Osteoblast (primary cell): ENCODE results near the gene CWC27. TPM values are rescaled to one million over a fixed set of nuclear protein-coding genes. Genes with fewer than 3 reads are reported as not detected.
"Not testable (repeated sequence)": the region's sequence is repeated elsewhere in the genome, so short reads cannot be mapped to it uniquely, and the experiment has no call there.

ENCODE experiments used
- DNase-seq: peaks from one replicate; pipeline ENCODE4 v3.0.0; 2011; ENCODE audit warnings: low spot score, mixed read lengths; ENCODE audit not compliant: insufficient read length; ENCODE audit errors: missing footprints
- H2AFZ ChIP-seq: 2 replicates; pipeline ENCODE4 v1.6.0; 2011; ENCODE audit warnings: mild to moderate bottlenecking, low read length
- H3K27ac ChIP-seq: 2 replicates; pipeline ENCODE4 v1.5.1; 2011; ENCODE audit warnings: mild to moderate bottlenecking, low read depth, low read length, moderate library complexity
- H3K27me3 ChIP-seq: 2 replicates; pipeline ENCODE4 v1.6.0; 2012; ENCODE audit warnings: mild to moderate bottlenecking, control low read depth, inconsistent platforms, low read length, moderate library complexity; ENCODE audit not compliant: insufficient read depth
- H3K36me3 ChIP-seq: 2 replicates; pipeline ENCODE4 v1.5.1; 2011; ENCODE audit warnings: mild to moderate bottlenecking, low read length, control low read depth, moderate library complexity; ENCODE audit not compliant: insufficient read depth
- H3K4me1 ChIP-seq: 2 replicates; pipeline ENCODE4 v1.5.1; 2011; ENCODE audit warnings: mild to moderate bottlenecking, low read length, control low read depth, moderate library complexity; ENCODE audit not compliant: insufficient read depth
- H3K4me2 ChIP-seq: 2 replicates; pipeline ENCODE4 v1.6.0; 2011; ENCODE audit warnings: mild to moderate bottlenecking, low read length; ENCODE audit not compliant: insufficient read depth
- H3K4me3 ChIP-seq: fragments of 200-600 bp; sonication (generic); 3 replicates; pipeline ENCODE4 v1.5.1; 2012; ENCODE audit warnings: mild to moderate bottlenecking, low read length, inconsistent platforms; ENCODE audit not compliant: insufficient read depth
- H3K79me2 ChIP-seq: 2 replicates; pipeline ENCODE4 v1.6.0; 2012; ENCODE audit warnings: mild to moderate bottlenecking, low read length, control low read depth, inconsistent platforms; ENCODE audit not compliant: insufficient read depth
- H3K9me3 ChIP-seq: 2 replicates; pipeline ENCODE4 v1.5.1; 2011; ENCODE audit warnings: low read depth, low read length, control low read depth
- H4K20me1 ChIP-seq: 2 replicates; pipeline ENCODE4 v1.6.0; 2012; ENCODE audit warnings: mild to moderate bottlenecking, low read length, control low read depth; ENCODE audit not compliant: insufficient read depth
- total RNA-seq: library from RNA; depleted of rRNA; stranded (reverse); fragments of >200 nt; gene quantifications from 2 replicates; pipeline ENCODE4 v1.2.3, GENCODE V29; 2012
- TF ChIP-seq, protein P1 (sequence below): IDR thresholded peaks from 2 replicates; pipeline ENCODE4 v1.5.1; 2011; ENCODE audit warnings: mild to moderate bottlenecking, low read depth, low read length, moderate library complexity; ENCODE audit errors: extremely low read depth

CWC27 gene
- total RNA-seq, 1 donor, result 13.4 TPM

DNA sequence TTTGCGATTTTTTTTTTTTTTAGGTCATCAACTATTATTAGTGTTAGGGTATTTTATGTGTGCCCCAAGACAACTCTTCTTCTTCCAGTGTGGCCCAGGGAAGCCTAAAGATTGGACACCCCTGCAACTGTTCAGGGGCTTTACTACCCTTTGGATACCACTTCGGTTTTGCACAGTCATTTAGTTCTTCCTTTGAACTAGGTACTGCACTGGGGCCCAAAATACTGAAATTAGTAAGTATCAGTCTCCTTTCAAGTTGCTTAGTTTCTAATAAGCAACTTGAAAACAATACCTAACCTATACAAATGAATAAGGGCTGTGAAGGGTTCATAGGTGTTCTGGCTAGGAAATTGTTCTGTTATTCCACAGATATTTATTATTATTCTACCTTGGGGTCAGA, 45.3 kb downstream of the CWC27 start:
- no peaks in the 10 kb centered on the region for H3K36me3 ChIP-seq
- no peak overlapping the region for H3K4me3 ChIP-seq
- no peak for DNase-seq
- H3K27ac ChIP-seq, result no peak overlapping the region
- H4K20me1 ChIP-seq, result no peaks in the 10 kb centered on the region
- H2AFZ ChIP-seq, result no peak overlapping the region
- H3K4me2 ChIP-seq, result no peak overlapping the region
- TF ChIP-seq, protein P1, sequence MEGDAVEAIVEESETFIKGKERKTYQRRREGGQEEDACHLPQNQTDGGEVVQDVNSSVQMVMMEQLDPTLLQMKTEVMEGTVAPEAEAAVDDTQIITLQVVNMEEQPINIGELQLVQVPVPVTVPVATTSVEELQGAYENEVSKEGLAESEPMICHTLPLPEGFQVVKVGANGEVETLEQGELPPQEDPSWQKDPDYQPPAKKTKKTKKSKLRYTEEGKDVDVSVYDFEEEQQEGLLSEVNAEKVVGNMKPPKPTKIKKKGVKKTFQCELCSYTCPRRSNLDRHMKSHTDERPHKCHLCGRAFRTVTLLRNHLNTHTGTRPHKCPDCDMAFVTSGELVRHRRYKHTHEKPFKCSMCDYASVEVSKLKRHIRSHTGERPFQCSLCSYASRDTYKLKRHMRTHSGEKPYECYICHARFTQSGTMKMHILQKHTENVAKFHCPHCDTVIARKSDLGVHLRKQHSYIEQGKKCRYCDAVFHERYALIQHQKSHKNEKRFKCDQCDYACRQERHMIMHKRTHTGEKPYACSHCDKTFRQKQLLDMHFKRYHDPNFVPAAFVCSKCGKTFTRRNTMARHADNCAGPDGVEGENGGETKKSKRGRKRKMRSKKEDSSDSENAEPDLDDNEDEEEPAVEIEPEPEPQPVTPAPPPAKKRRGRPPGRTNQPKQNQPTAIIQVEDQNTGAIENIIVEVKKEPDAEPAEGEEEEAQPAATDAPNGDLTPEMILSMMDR, result no peak
- no peaks in the 10 kb centered on the region for H3K79me2 ChIP-seq
- H3K9me3 ChIP-seq, result no peaks in the 10 kb centered on the region
- no peaks in the 10 kb centered on the region for H3K27me3 ChIP-seq
- no peaks in the 10 kb centered on the region for H3K4me1 ChIP-seq

- Histone ChIP-seq H3K9me3 (no peaks in the 10 kb centered on the region), H3K27me3 (no peaks in the 10 kb centered on the region), H3K4me3 (no peak overlapping the region), H3K4me1 (no peaks in the 10 kb centered on the region), H3K4me2 (no peak overlapping the region), H4K20me1 (no peaks in the 10 kb centered on the region), H3K27ac (no peak overlapping the region), H2AFZ (no peak overlapping the region), H3K79me2 (no peaks in the 10 kb centered on the region), H3K36me3 (no peaks in the 10 kb centered on the region)
- TF ChIP-seq, protein P1, result no peak
- no peak for DNase-seq
These were observed 49.5 kb downstream of the CWC27 start for GRCh38 chr5:64818245-64818644.

DNA sequence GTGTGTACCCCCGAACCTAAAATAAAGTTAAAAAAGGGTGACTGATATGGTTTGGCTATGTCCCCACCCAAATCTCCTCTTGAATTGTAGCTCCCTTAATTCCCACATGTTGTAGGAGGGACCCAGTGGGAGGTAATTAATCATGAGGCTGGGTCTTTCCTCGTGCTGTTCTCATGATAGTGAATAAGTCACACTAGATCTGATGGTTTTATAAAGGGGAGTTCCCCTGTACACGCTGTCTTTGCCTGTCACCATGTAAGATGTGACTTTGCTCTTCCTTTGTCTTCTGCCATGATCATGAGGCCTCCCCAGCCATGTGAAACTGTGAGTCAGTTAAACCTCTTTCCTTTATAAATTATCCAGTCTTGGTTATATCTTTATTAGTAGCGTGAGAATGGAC, 50.6 kb downstream of the CWC27 start:
- not testable (repeated sequence) for H3K4me2 ChIP-seq, H3K9me3 ChIP-seq, H3K27me3 ChIP-seq, H3K27ac ChIP-seq, H4K20me1 ChIP-seq, H3K4me1 ChIP-seq, DNase-seq, H2AFZ ChIP-seq, H3K79me2 ChIP-seq, H3K36me3 ChIP-seq, H3K4me3 ChIP-seq

DNA sequence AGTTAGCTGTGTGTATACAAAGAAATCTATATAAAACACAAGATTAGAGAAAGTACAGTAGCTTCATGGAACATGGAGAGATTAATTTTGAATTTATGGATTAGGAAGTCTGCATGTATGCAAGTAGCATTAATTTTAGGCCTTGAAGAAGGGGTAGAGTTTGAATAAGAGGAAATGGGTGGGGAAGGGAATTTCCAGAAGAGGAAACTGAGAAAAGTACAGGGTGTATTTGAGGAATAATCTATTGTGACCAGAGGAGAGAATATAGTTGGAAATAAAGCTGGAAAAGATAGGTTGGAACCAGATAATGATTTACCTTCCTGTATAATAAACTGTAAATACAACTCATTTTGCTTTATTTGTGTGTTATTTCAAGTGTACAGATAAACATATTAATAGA, 53.6 kb downstream of the CWC27 start:
- H3K4me2 ChIP-seq, result no peak overlapping the region
- no peaks in the 10 kb centered on the region for H3K27me3 ChIP-seq
- no peak overlapping the region for H3K27ac ChIP-seq
- H3K9me3 ChIP-seq, result no peaks in the 10 kb centered on the region
- no peaks in the 10 kb centered on the region for H3K36me3 ChIP-seq
- H3K4me1 ChIP-seq, result no peaks in the 10 kb centered on the region
- DNase-seq, result no peak
- H3K79me2 ChIP-seq, result no peaks in the 10 kb centered on the region
- TF ChIP-seq, protein P1, result no peak
- no peak overlapping the region for H2AFZ ChIP-seq
- no peak overlapping the region for H3K4me3 ChIP-seq
- no peaks in the 10 kb centered on the region for H4K20me1 ChIP-seq
